Stimulated activated CD8-positive, alpha-beta memory T cell treated with anti-CD3 and anti-CD28 coated beads, Interleukin-15, amount 100 ng/mL, for 24 hours (primary cell): ENCODE data around the gene TRMT61B.
A peak's percentile ranks its signal among the peaks of the same experiment; 100 is the strongest.

Experiments
- DNase-seq: peaks from one replicate; pipeline ENCODE4 v3.0.0-alpha.2; 2020; ENCODE audit warnings: low read depth

TRMT61B gene

DNA sequence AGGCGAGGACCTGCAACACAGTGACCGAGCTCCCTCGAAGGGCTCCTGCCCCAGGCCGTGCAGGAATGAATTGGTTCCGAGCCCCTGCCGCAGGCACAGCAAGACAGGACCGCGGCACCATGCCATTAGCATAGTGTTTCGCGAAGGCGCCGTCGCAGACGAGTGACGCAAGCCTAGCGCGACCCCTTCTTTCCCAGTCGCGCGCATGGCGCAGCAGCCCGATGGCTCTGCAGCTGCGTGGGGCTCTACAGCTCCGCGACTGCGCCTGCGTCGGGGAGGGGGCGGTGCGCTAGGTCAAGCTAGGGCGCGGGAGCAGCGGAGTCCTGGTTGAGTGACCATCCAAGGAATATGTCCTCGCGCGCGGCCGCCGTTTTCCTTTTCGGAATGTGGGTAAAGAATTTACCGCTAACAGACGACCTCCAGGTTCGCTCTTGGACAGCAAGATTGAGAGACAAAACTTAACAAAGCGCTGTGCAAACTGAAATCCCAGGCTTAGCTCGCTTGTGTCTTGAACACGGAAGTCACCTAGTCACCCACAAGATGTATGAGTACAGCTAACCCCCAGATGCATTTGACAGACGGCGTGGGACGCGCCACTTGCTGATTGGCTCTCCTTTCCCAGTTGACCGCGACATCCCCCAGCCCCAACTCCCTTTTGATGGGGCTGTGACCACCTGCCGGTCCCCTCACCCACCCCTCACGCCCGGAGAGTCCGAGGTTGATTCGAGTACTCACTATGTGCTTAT, at the start of gene TRMT61B:
TRMT61B (minus strand) TSS at position 164 of the 746 bp plus-strand sequence; CDS start at position 132, 32 bp downstream.
- DNase-seq, result peak; percentile 98

DNA sequence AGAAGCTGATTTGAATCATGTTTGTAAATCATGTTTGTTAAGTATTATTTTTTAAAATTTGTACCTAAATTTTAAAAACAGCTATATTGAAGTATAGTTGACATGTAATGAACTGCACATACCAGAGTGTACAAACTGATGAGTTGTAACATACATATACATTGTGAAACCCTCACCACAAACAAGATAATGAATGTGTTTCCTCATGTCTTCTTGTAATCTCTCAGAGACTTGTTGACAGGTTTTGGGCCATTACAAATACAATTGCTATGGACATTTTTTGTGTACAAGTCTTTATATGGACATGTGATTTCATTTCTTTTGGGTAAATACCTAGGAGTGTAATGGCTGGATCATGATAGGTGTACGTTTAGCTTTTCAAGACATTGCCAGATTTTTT, 45.8 kb upstream of the TRMT61B start:
- DNase-seq, result no peak

DNA sequence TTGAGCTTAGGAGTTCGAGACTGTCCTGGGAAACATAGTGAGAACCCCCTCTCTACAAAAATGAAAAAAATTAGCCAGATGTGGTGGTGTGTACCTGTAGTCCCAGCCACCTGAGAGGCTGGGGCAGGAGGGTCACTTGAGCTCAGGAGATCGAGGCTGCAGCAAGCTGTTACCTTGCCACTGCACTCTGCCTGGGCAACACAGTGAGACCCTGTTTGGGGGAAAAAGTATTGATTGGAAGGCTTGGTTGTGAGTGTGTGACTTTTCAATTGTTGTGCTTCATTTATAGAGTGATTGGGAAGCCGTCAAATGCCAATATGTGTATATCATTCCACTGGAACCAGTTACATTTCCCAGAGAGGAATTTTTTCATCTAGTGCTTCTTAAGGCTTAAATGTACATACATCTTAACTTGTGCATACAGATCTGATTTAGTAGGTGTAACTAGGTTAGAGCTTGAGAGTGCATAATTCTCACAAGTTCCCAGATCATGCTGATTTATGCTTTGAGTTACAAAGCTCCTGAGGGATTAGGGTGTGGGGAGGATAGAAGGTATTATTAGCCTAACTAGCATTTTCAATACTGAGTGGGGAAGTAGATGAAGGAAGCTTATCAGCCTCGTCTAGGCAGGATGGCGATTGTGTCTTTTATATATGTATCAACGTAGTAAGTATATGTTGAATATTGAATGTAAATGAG, 39.7 kb upstream of the TRMT61B start:
- DNase-seq, result no peak

DNA sequence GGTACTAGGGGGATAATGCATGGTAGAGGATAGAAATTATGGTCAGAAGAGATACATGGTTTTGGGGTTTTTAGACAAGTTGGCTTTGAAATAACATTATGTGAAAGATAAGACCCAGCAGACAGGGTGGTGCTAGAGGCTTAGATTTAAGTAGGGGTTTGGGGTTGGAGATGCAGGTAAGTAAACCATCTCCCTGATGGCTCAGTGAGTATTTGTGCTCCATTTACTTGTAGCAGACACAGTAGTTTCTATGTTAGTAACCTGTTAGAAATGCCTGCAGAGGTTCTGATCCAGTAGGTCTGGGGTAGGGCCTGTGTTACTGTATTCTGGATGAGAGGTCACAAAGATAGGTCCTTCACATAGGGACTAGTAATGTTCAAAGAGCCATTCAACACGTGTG, 38.1 kb upstream of the TRMT61B start:
- no peak for DNase-seq

DNA sequence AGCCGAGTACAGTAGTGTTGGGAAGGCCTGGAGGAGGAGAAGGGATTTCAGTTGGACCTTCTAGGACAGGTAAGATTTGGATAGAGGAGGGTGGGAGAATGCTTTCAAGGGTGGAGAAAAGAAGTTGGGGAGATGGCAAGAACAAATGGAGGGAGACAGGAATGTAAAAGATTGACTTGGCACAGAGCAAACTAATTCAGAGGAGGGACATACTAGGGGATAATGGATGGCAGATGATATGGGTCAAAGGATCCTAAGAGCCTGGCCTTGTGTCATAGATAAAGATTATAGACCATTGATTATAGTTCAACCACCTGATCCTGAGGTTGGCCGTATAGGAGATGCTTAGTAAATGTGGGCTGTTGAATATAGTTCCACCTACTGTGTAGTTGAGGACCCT, 36.7 kb upstream of the TRMT61B start:
- DNase-seq, result no peak

DNA sequence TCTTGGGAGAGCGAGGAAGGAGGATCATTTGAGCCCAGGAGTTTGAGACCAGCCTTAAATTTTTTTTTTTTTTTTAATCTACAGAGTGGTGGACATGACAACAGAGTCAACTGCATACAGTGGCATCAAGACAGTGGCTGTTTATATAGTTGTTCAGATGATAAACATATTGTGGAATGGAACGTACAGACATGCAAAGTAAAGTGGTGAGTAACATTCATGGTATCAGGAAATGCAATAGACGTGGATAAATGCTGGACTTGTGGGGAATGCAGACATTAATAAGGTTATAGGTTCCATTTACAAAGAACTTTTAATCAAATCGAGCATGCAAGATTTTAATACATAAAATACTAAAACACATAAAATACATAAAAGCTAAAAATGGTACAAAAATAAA, 36.3 kb upstream of the TRMT61B start:
- no peak for DNase-seq

DNA sequence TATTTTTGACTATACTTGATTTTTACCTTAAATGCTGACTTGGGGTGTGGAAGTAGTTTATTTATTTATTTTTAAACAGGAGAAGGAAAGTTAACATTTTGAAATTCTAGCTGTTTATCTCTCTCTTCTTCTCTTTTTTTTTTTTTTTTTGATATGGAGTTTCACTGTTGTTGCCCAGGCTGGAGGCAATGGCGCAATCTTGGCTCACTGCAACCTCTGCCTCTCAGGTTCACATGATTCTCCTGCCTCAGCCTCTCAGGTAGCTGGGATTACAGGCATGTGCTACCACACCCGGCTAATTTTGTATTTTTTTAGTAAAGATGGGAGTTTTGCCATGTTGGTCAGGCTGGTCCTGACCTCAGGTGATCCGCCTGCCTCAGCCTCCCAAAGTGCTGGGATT, 35.4 kb upstream of the TRMT61B start:
- no peak for DNase-seq

DNA sequence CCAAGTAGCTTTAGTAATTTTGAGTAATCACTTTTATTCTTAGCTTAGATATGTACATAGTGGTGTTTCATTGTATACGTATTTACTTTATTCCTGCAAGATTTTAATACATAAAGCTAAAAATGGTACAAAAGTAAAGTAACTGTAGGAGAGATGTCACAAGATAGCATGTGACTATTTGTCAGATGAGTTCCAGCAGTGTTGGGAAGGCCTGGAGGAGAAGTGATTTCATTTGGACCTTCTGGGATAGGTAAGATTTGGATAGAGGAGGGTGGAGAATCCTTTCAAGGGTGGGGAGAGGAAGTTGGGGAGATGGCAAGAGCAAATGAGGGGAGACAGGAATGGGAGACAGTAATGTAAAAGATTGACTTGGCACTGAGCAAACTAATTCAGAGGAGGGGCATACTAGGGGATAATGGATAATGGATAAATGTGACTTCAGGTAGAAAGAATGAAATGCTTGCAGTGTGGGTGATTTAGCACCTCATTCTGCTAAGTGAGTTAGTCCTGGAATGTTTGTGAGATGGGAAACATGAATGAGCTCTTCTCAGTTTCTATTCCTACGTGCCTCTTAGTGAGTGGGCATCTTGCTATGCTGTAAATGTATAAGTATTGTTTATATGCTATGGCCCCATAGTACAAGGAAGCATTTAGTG, 34.8 kb upstream of the TRMT61B start:
- DNase-seq, result no peak

DNA sequence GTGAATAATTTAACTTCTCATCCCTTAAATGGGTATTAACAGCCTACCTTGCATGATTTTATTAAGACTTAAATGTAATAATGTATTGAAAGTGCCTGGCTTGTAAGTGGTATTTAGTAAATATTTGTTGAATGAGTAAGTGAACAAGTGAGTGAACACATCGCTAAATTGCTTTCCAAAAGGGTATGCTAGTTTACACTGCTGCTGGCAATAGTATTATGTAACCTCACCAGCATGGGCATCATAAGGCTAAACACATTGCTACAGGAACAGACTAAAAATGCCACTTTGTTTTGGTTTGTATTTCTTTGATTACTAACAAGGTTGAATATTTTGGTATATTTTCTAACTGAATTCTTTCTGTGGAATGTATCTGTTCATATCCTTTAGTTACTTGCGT, 34.2 kb upstream of the TRMT61B start:
- DNase-seq, result no peak

DNA sequence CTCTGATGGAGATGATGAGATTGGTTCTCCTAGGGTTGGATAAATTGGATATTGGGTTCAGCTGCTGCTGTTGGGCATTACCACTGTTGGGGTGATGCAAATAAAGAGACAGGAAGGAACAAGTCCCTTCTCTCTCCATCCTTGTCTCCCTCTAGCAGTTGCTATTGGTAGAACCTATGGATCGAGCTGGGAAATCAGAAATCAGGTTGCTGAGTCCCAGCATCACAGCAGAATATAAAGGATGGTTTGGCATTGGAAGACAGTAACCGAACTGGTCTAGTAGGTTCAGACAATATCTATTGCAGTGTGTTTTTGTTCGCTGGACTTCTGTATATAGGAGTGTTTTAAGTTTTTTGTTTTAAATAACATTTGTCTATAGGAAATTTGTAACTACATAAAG, 32.5 kb upstream of the TRMT61B start:
- DNase-seq, result no peak

DNA sequence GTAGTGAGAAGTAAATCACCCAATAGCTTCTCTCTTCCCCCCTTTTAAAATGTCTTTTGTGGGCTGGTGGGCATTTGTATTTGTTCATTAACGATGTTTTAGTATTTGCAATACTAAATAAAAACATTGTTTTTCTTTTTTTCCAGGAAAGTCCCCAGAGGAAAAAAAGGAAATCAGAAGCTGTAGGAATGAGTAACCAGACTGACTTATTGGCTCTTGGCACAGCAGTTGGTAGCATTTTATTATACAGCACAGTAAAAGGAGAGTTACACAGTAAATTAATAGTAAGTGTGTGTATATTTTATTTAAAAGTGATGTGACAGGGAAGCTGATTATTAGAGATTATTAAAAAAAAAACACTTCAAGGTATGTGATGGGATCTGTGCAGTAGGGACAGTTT, 31.7 kb upstream of the TRMT61B start:
- no peak for DNase-seq

DNA sequence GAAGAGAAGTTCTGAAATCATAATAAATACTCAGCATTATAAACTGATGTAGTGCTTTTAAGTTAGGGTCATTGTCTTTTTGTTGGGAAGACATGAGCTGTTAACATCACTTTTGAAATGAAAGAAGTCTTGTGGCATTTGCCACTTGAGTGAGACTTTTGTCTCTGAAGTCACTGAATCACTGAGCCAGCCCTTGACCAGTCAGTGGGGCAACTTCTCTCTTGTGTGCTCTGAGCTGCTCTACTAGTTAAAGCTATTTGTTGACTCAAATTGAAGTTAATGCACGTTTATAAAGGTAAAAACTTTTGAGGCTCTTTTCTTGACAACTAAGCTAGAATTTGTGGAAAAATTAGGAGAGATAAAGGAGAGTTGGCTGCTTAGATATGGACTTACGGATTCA, 31.1 kb upstream of the TRMT61B start:
- no peak for DNase-seq

DNA sequence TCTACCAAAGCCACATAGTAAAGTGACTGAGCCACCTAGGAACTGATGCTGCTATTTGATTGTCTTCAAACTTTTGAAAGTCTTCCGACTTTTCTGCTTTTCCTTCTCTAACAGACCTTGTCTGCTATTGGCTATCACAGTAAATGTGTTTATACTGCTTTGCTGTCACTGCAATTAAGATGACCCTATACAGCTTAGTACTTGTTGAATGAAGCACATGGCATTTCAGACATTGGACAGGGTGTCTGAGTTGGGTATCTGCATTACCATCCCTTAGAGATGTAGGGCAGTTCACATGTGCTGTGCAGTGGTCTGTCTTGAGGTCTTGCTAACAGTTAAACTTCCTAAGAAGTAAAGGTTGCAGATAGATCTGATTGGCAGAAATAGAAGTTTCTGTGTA, 27.9 kb upstream of the TRMT61B start:
- no peak for DNase-seq

DNA sequence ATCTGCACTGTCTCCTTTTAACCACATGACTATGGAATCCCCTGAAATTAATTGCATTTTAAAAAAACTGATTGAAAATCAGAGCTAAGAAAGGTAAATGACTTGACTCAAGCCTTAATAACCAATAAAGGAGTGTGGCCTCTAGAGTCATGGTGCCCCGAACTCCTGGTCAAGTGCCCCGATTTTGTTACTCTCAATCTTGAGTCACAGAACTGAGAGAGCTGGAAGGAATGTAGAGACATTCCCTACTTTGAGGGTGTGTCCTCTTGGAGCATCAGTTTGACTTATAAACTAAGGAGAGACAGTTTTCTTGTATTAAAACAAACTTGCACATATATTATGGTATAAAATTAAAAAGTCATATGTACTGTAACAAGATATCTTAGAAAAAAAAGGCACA, 26.8 kb upstream of the TRMT61B start:
- no peak for DNase-seq

DNA sequence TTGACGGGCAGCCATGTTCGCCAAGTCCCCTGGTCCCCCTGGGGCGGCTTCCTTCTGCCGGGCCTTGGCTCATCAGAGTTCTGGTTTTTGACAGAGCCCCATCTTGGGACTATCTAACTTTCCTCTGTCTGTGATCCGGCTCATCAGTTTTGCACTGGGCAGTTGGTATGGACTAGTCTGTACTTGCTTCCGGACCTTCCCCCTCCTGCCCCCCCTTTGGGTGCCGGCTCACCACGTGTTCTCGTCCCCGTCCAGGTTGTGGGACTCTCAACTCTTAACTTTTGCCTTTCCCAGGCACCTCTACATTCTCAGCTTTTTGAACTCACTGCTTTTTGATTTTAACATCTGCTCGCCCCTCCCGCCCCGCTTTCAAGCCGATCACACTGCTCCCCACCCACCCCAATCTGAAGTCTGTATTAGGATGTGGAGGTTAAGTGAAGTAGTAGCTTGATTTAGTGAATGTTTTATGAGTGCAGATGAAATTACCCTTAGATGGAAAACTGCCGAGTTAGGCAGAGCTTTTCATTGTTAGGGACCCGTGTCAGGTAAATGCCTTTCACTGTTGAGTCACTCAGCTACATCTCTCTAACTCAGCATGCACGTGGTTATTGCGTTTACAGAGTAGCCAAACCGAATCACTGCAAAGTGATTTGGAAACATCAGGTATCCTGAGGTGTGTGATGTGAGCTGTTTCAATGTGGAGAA, 25.2 kb upstream of the TRMT61B start:
- DNase-seq, result peak; percentile 22

DNA sequence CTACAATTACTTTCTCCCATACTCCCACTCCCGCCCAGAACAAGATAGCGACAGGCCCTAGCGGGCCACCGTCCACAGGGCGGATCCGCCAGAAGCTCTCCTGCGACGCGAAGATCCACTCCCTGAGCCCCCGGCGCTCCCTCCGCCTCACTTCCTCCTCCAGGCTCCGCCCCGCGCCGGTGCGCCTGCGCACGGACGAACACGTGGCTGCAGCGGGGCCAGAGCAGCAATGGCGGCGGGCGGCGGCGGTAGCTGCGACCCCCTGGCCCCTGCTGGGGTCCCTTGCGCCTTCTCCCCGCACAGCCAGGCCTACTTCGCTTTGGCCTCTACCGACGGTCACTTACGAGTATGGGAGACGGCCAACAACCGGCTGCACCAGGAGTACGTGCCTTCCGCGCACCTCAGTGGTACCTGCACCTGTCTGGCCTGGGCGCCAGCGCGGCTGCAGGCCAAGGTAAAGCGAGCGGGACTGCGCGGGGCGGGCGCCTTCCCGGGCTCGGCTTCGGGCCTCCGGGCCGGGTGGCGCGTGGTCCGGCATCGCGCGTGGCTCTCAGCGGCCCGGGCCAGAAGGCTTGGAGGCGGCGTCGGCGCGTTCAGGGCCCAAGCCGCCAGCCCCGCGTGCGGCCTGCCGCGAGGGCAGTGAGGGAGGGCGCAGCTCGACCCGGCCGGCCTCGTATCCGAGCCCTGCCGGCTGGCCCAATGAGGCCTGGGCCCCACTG, 24.5 kb upstream of the TRMT61B start, which contains the start of gene WDR43:
WDR43 (plus strand) TSS at position 198 of the 719 bp plus-strand sequence; CDS start at position 230, 32 bp downstream.
- peak; percentile 95 for DNase-seq

DNA sequence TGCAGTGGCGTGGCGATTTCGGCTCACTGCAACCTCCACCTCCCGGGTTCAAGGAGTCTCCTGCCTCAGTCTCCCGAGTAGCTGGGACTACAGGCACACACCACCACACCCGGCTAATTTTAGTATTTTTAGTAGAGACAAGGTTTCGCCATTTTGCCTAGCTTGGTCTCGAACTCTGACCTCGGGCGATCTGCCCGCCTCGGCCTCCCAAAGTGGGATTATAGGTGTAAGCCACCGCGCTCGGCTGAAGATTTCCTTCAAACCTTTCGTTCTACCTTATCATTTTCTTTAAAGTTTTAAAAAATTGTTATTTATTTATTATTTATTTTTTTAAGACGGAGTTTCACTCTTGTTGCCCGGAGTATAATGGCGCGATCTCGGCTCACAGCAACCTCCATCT, 23.4 kb upstream of the TRMT61B start:
- no peak for DNase-seq

DNA sequence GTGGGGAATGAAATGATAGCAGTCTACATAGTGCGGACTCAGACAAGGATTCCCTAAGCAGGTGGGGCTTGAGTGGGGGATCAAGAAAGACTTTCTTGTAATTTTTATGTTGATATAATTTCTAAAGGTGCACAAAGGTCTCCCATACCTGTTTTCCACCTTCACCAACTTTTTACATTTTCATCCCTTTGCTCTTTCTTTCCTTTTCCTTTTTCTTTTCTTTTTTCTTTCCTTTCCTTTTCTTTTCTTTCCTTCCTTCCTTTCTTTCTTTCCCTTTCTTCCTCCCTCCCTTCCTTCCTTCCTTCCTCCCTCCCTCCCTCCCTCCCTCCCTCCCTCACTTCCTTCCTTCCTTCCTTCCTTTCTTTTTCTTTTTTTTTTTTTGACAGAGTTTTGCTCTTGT, 10.1 kb upstream of the TRMT61B start:
- DNase-seq, result no peak

DNA sequence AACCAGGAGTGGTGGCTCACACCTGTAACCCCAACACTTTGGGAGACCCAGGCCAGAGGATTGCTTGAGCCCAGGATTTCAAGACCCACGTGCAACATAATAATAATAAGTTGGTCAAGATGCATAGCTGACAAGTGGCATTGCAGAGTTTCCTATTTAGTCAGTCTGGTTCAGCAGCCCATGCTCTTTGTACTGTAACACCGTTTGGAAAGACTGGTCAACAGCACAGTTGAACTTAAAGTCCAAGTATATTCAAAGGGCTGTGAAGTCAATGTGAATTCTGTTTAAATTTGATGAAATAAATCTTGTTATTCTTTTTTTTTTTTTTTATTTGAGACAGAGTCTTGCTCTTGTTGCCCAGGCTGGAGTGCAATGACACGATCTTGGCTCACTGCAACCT, 1.5 kb upstream of the TRMT61B start:
- DNase-seq, result no peak

DNA sequence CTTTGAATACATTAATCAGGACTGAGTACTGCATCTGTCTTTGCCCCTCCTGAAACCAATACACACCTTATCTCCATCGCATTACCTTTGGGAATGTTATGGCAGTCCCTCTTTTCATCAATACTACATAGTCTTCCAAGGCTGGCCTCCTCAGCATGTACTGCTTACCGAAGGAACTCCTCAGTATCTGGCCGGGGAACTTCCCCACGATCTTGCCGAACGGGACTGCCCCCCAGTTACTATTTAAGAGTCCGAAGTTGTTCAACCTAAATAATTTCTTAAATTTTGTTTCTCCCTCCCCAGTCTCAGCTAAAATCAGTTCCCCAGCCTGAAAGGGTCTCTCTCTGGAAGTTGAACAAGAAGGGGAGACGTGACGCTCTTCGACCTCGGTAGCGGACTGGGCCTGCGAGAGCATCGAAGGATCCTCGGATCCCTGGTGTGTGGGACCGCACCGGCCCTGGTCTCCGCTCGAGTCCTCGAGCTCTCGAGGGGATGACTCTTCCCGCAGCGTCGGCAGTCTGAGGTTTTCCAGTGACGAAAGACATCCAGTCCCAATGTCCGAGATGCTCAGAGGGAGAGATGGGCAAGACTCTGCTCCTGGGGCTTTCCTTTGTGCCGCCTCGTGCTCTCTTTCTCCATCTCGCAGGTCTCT, 489 bp downstream of the TRMT61B start:
- DNase-seq, result no peak

DNA sequence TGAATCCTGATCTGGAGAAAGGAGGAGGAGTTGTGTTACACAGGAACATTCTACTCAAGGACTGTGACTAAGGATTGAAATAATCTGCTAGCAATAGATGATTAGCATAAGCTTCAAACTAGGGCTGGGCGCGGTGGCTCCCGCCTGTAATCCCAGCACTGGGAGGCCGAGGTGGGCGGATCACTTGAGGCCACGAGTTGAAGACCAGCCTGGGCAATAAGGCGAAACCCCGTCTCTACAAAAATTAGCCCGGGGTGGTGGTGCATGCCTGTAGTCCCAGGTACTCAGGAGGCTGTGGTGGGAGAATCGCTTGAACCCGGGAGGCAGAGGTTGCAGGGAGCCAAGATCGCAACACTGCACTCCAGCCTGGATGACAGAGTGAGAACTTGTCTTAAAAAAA, 1.5 kb downstream of the TRMT61B start:
- DNase-seq, result no peak
